ENCODE measurements around the gene SLC35G6.

DNA sequence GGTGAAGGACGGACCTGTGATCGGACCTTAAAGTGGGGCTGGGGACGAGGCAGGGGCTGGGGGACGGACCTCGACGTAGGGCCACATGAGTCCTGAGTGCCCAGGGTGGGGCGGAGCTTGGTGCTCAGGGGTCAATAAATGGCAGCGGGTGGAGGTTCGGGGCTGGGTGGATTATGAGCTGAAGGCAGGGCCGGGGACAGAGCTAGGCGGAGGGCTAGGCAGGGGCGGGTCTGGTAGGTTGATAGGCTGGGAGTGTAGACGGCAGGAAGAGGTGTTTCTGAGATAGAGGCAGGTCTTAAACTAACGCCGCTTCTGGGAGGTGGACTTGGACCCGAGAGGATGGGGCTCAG, 35.7 kb upstream of the SLC35G6 start:
- TF ChIP-seq, protein P1, sequence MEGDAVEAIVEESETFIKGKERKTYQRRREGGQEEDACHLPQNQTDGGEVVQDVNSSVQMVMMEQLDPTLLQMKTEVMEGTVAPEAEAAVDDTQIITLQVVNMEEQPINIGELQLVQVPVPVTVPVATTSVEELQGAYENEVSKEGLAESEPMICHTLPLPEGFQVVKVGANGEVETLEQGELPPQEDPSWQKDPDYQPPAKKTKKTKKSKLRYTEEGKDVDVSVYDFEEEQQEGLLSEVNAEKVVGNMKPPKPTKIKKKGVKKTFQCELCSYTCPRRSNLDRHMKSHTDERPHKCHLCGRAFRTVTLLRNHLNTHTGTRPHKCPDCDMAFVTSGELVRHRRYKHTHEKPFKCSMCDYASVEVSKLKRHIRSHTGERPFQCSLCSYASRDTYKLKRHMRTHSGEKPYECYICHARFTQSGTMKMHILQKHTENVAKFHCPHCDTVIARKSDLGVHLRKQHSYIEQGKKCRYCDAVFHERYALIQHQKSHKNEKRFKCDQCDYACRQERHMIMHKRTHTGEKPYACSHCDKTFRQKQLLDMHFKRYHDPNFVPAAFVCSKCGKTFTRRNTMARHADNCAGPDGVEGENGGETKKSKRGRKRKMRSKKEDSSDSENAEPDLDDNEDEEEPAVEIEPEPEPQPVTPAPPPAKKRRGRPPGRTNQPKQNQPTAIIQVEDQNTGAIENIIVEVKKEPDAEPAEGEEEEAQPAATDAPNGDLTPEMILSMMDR (IDR thresholded peaks at IDR 0.05): no peak
- no peak for TF ChIP-seq POLR2A (IDR thresholded peaks at IDR 0.05)

All from breast epithelium (tissue), 3 donors.